Endothelial cell of umbilical vein (primary cell): Measurements from ENCODE around the gene GTSE1. TPM values are rescaled to one million over a fixed set of nuclear protein-coding genes. Genes with fewer than 3 reads are reported as not detected.

ENCODE experiments used
- BruUV-seq: library from RNA; stranded (reverse); fragments of 400-500 nt; replicated peaks from 2 replicates; lab custom pipeline; 2021; lab: Mats Ljungman, UMichigan
- CTCF ChIA-PET: fragments of 300-600, 350-600 bp; sonication (Branson Sonifier 250); formaldehyde crosslinking; loops from one replicate; lab custom pipeline; 2021; ENCODE audit warnings: antibody characterized with exemption, inconsistent platforms; lab: Charles Lee
- POLR2A ChIA-PET: fragments of 300-600, 350-600 bp; sonication (Branson Sonifier 250); formaldehyde crosslinking; loops from one replicate; lab custom pipeline; 2021; ENCODE audit warnings: antibody characterized with exemption, inconsistent platforms; lab: Charles Lee
- DNase-seq: peaks from one replicate; pipeline ENCODE4 v3.0.0-alpha.2; 2011; ENCODE audit warnings: low read depth, low spot score
- FAIRE-seq: peaks from 2 replicates; lab custom pipeline; 2011; peaks lifted over from hg19 to GRCh38; lab: Jason Lieb, UNC
- H2AFZ ChIP-seq: 2 replicates; pipeline ENCODE4 v1.6.0; 2012; ENCODE audit warnings: low read depth, low read length, control low read depth, inconsistent platforms
- H3K27ac ChIP-seq: 2 replicates; pipeline ENCODE4 v1.5.1; 2011; ENCODE audit warnings: low read depth, mild to moderate bottlenecking, control low read depth, low read length, moderate library complexity; ENCODE audit not compliant: insufficient read depth
- H3K27me3 ChIP-seq, 2 experiments: 2 replicates each; pipeline versions ENCODE4 v1.6.0 to v1.6.1; 2011; ENCODE audit warnings: low read length in 2 of 2, mixed read lengths in 1 of 2; ENCODE audit not compliant: control insufficient read depth in 2 of 2, insufficient read depth in 2 of 2
- H3K36me3 ChIP-seq, 2 experiments: 2 replicates in 1 of 2; 3 replicates in 1 of 2; pipeline ENCODE4 v1.5.1; 2011; ENCODE audit warnings: low read length in 2 of 2, mild to moderate bottlenecking in 1 of 2, moderate library complexity in 1 of 2; ENCODE audit not compliant: control insufficient read depth in 2 of 2, insufficient read depth in 2 of 2; ENCODE audit errors: extremely low read depth in 1 of 2
- H3K4me1 ChIP-seq: 3 replicates; pipeline ENCODE4 v1.5.1; 2011; ENCODE audit warnings: mild to moderate bottlenecking, low read length; ENCODE audit not compliant: control insufficient read depth, insufficient read depth; ENCODE audit errors: extremely low read depth
- H3K4me2 ChIP-seq: 2 replicates; pipeline ENCODE4 v1.6.1; 2011; ENCODE audit warnings: low read length, control low read depth, mixed read lengths; ENCODE audit not compliant: insufficient read depth
- H3K4me3 ChIP-seq, 3 experiments: fragments of 200-600 bp in 1 of 3; sonication (generic), shearing (Covaris generic) in 1 of 3; replicated peaks in 1 of 3; 2 replicates each; pipeline ENCODE4 v1.5.1; 2011 to 2016; ENCODE audit warnings: control low read depth in 3 of 3, low read length in 3 of 3, mild to moderate bottlenecking in 2 of 3, inconsistent platforms in 1 of 3, low read depth in 1 of 3, moderate library complexity in 1 of 3; ENCODE audit not compliant: insufficient read depth in 1 of 3
- H3K79me2 ChIP-seq: 2 replicates; pipeline ENCODE4 v1.6.0; 2012; ENCODE audit warnings: low read length, inconsistent platforms; ENCODE audit not compliant: control insufficient read depth, insufficient read depth
- H3K9ac ChIP-seq: replicated peaks from 2 replicates; pipeline ENCODE3; 2011; ENCODE audit warnings: low read length, control low read depth; ENCODE audit not compliant: insufficient read depth; ENCODE audit errors: extremely low read depth
- H3K9me1 ChIP-seq: replicated peaks from 3 replicates; pipeline ENCODE4 v1.6.0; 2011; ENCODE audit warnings: mild to moderate bottlenecking, low read length; ENCODE audit not compliant: control insufficient read depth, insufficient read depth; ENCODE audit errors: extremely low read depth
- H3K9me3 ChIP-seq: replicated peaks from 2 replicates; pipeline ENCODE4 v1.5.1; 2012; ENCODE audit warnings: low read length, inconsistent platforms; ENCODE audit not compliant: control insufficient read depth, insufficient read depth
- H4K20me1 ChIP-seq: replicated peaks from 2 replicates; pipeline ENCODE3; 2011; ENCODE audit warnings: mild to moderate bottlenecking, low read length; ENCODE audit not compliant: control insufficient read depth, insufficient read depth; ENCODE audit errors: extremely low read depth
- EZH2 ChIP-seq: IDR thresholded peaks from 2 replicates; pipeline ENCODE4 v1.6.1; 2012; ENCODE audit warnings: borderline replicate concordance, low read depth, mild to moderate bottlenecking, moderate library complexity, low read length, inconsistent platforms; ENCODE audit not compliant: severe bottlenecking
- FOS ChIP-seq: IDR thresholded peaks from 2 replicates; pipeline ENCODE4 v1.6.1; 2011; ENCODE audit warnings: mild to moderate bottlenecking, low read length, moderate library complexity, borderline replicate concordance; ENCODE audit not compliant: insufficient read depth
- GATA2 ChIP-seq: IDR thresholded peaks from 2 replicates; pipeline ENCODE4 v1.7.0; 2011; ENCODE audit warnings: low read depth, mild to moderate bottlenecking, moderate library complexity, mixed read lengths, low read length; ENCODE audit not compliant: insufficient read length, insufficient read depth
- JUN ChIP-seq: IDR thresholded peaks from 2 replicates; pipeline ENCODE4 v1.6.1; 2011; ENCODE audit warnings: borderline replicate concordance, low read depth; ENCODE audit not compliant: insufficient read length, insufficient read depth
- MAX ChIP-seq: IDR thresholded peaks from 2 replicates; pipeline ENCODE4 v1.6.1; 2011; ENCODE audit not compliant: insufficient read depth, insufficient read length
- POLR2A ChIP-seq: IDR thresholded peaks from 2 replicates; pipeline ENCODE4 v1.6.1; 2012; ENCODE audit warnings: low read depth, mild to moderate bottlenecking, control low read depth, low read length
- dilution Hi-C: fragments of 300-500 bp; cut with MboI; formaldehyde crosslinking; loops from one replicate; pipeline ENCODE4 v1.15.0; 2019; ENCODE audit warnings: low sequenced_read_pairs; ENCODE audit not compliant: extremely low pct_ligation_motif_present
- intact Hi-C: fragments of 100-400 bp; cut with micrococcal nuclease; formaldehyde crosslinking; loops from one replicate; pipeline ENCODE4 v1.10.0; 2022
- polyA plus RNA-seq, 4 experiments: library from polyadenylated mRNA; depleted of rRNA in 3 of 4; stranded (reverse) in 3 of 4; unstranded in 1 of 4; fragments of >200 nt; gene quantifications; 2 replicates each; pipeline versions ENCODE4 v1.2.1 to v1.2.3, GENCODE V29; 2011 to 2012; ENCODE audit warnings: missing spikeins in 1 of 4
- total RNA-seq: library from RNA; stranded (reverse); gene quantifications from 2 replicates; pipeline ENCODE4 v1.2.3, GENCODE V29; 2021
- TF ChIP-seq, protein P1 (sequence below), 2 donors: IDR thresholded peaks; 1 replicate in 1 of 2; 2 replicates in 1 of 2; pipeline ENCODE4 v1.5.1; 2011; ENCODE audit warnings: low read length in 2 of 2, mild to moderate bottlenecking in 2 of 2, moderate library complexity in 2 of 2, control low read depth in 1 of 2, inconsistent platforms in 1 of 2, low read depth in 1 of 2; ENCODE audit not compliant: insufficient read depth in 1 of 2; ENCODE audit errors: extremely low read depth in 1 of 2

GTSE1 gene
- total and polyA plus RNA-seq, 2 donors (not counting 3 experiments of a cell fraction or from before 2014, with no cell fraction given) = 25.9 to 57.2 TPM

DNA sequence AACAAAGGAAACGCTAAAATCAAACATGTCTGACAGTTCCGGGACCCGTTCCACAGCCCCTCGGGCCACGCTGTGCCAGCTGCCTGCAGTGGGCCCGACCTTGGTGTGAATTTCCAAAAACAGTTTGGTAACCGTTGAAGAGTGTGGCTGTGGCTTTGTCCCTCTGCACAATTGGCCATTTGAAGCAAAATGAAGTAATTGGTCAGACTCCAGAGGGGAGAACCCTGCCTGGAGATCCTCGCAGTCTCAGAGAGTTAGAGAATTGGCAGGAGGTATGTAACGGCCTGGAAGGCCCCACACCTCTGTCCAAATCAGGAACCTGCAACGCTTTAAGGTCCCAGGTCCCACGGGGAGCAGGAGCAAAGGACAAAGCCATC lies 65.1 kb downstream of the GTSE1 start:
- no peaks in the 10 kb centered on the region for H3K9me3 ChIP-seq
- FAIRE-seq = no peak
- peaks cover 0 to under 1% of the 10 kb centered on the region in 2 experiments for H3K36me3 ChIP-seq
- no peaks in the 10 kb centered on the region for H3K79me2 ChIP-seq
- CTCF ChIA-PET = no interaction called here
- H3K9ac ChIP-seq = no peak overlapping the region
- H2AFZ ChIP-seq = no peak overlapping the region
- H3K4me3 ChIP-seq = no peak overlapping the region
- dilution Hi-C loops (no loop called here), intact Hi-C loops (no loop called here)
- H3K9me1 ChIP-seq = no peaks in the 10 kb centered on the region
- POLR2A ChIA-PET = no interaction called here
- H3K27me3 ChIP-seq = no peaks in the 10 kb centered on the region
- DNase-seq = no peak
- no peak for TF ChIP-seq GATA2
- TF ChIP-seq JUN = no peak
- no peak for TF ChIP-seq POLR2A
- TF ChIP-seq EZH2 = no peak
- TF ChIP-seq MAX = no peak
- TF ChIP-seq, protein P1, sequence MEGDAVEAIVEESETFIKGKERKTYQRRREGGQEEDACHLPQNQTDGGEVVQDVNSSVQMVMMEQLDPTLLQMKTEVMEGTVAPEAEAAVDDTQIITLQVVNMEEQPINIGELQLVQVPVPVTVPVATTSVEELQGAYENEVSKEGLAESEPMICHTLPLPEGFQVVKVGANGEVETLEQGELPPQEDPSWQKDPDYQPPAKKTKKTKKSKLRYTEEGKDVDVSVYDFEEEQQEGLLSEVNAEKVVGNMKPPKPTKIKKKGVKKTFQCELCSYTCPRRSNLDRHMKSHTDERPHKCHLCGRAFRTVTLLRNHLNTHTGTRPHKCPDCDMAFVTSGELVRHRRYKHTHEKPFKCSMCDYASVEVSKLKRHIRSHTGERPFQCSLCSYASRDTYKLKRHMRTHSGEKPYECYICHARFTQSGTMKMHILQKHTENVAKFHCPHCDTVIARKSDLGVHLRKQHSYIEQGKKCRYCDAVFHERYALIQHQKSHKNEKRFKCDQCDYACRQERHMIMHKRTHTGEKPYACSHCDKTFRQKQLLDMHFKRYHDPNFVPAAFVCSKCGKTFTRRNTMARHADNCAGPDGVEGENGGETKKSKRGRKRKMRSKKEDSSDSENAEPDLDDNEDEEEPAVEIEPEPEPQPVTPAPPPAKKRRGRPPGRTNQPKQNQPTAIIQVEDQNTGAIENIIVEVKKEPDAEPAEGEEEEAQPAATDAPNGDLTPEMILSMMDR (IDR thresholded peaks at IDR 0.05; ENCODE audit: extremely low read depth in 1 of 2, insufficient read depth in 1 of 2, low read depth in 1 of 2, low read length in 2 of 2) = no peak
- no peak for TF ChIP-seq FOS
- H3K27ac ChIP-seq = no peak overlapping the region
- no peaks in the 10 kb centered on the region for H4K20me1 ChIP-seq
- no peaks in the 10 kb centered on the region for H3K4me1 ChIP-seq
- no peak overlapping the region for H3K4me2 ChIP-seq
- BruUV-seq = no TSS peak
